GM23248 (cell line): ENCODE measurements around the gene SF3A2. TPM values are rescaled to one million over a fixed set of nuclear protein-coding genes. Genes with fewer than 3 reads are reported as not detected.

Experiments
- DNase-seq: peaks from one replicate; pipeline ENCODE4 v3.0.0-alpha.2; 2015
- H2AFZ ChIP-seq: fragments of 200-600 bp; sonication (generic); 2 replicates; pipeline ENCODE4 v1.6.1; 2016; ENCODE audit warnings: antibody characterized with exemption
- H3F3A ChIP-seq: fragments of 200-600 bp; sonication (generic); 2 replicates; pipeline ENCODE4 v1.6.1; 2016; ENCODE audit warnings: mild to moderate bottlenecking, antibody characterized with exemption, mixed run types; ENCODE audit not compliant: insufficient read depth
- H3K27ac ChIP-seq: fragments of 200-600 bp; sonication (generic); 2 replicates; pipeline ENCODE4 v1.5.1; 2016; ENCODE audit warnings: mild to moderate bottlenecking
- H3K27me3 ChIP-seq: fragments of 200-600 bp; sonication (generic); replicated peaks from 2 replicates; pipeline ENCODE4 v1.6.1; 2016; ENCODE audit warnings: mild to moderate bottlenecking; ENCODE audit not compliant: insufficient read depth
- H3K36me3 ChIP-seq: fragments of 200-600 bp; sonication (generic); 2 replicates; pipeline ENCODE4 v1.6.1; 2016; ENCODE audit warnings: low read depth, mild to moderate bottlenecking
- H3K4me1 ChIP-seq: fragments of 200-600 bp; sonication (generic); 2 replicates; pipeline ENCODE4 v1.6.1; 2016; ENCODE audit warnings: mild to moderate bottlenecking; ENCODE audit not compliant: insufficient read depth
- H3K4me2 ChIP-seq: fragments of 200-600 bp; sonication (generic); one replicate; pipeline ENCODE4 v1.6.1; 2016; ENCODE audit warnings: mild to moderate bottlenecking; ENCODE audit not compliant: unreplicated experiment
- H3K4me3 ChIP-seq: fragments of 200-600 bp; sonication (generic); 2 replicates; pipeline ENCODE4 v1.5.1; 2016; ENCODE audit warnings: mild to moderate bottlenecking
- H3K79me2 ChIP-seq: fragments of 200-600 bp; sonication (generic); 2 replicates; pipeline ENCODE4 v1.6.1; 2016; ENCODE audit warnings: mild to moderate bottlenecking; ENCODE audit not compliant: insufficient read depth
- H3K9ac ChIP-seq: fragments of 200-600 bp; sonication (generic); 2 replicates; pipeline ENCODE4 v1.6.1; 2016; ENCODE audit warnings: mild to moderate bottlenecking
- H3K9me2 ChIP-seq: fragments of 200-600 bp; sonication (generic); 2 replicates; pipeline ENCODE4 v1.6.1; 2016; ENCODE audit warnings: mixed run types, mild to moderate bottlenecking, moderate library complexity; ENCODE audit not compliant: insufficient read depth
- H3K9me3 ChIP-seq: fragments of 200-600 bp; sonication (generic); one replicate; pipeline ENCODE4 v1.6.1; 2017; ENCODE audit warnings: low read depth
- H4K20me1 ChIP-seq: fragments of 200-600 bp; sonication (generic); 2 replicates; pipeline ENCODE4 v1.6.0; 2016; ENCODE audit not compliant: insufficient read depth
- EZH2 ChIP-seq: fragments of 200-600 bp; sonication (generic); IDR thresholded peaks from 2 replicates; pipeline ENCODE4 v1.6.1; 2018; ENCODE audit warnings: antibody characterized with exemption, mild to moderate bottlenecking; ENCODE audit not compliant: insufficient read depth, poor library complexity, severe bottlenecking
- EZH2phosphoT487 ChIP-seq: fragments of 200-600 bp; sonication (generic); IDR thresholded peaks from 2 replicates; pipeline ENCODE4 v1.6.1; 2018; ENCODE audit warnings: antibody characterized with exemption, moderate library complexity, mild to moderate bottlenecking, low read depth; ENCODE audit not compliant: insufficient read depth
- WGBS, 2 experiments: methylation state at CpG; one replicate each; pipeline ENCODE4 v1.1.6; 2015 to 2017; ENCODE audit warnings: low lambda C conversion rate in 2 of 2, low coverage in 1 of 2; ENCODE audit errors: missing lambda C conversion rate in 2 of 2; 5-methylcytosine and 5-hydroxymethylcytosine counted together
- in situ Hi-C: fragments of 300-500 bp; cut with MboI; formaldehyde crosslinking; loops from 2 replicates; pipeline ENCODE4 v1.15.0; 2020
- polyA plus RNA-seq: library from polyadenylated mRNA; unstranded; fragments of >200 nt; fragmentation: Nextera tagmentation; extraction: Ambion mirVana; gene quantifications from 2 replicates; pipeline ENCODE4 v1.2.1, GENCODE V29; 2016
- total RNA-seq: library from RNA; depleted of rRNA; stranded (reverse); fragments of >200 nt; shearing (Covaris generic); gene quantifications from 2 replicates; pipeline ENCODE4 v1.2.3, GENCODE V29; 2014

SF3A2 gene
- total and polyA plus RNA-seq, 2 experiments from 2014 or later: 16.8 to 26.7 TPM

- H4K20me1 ChIP-seq: no peaks in the 10 kb centered on the region
- H3K4me2 ChIP-seq: no peak overlapping the region
- no peaks in the 10 kb centered on the region for H3K9me3 ChIP-seq
- no peaks in the 10 kb centered on the region for H3K4me1 ChIP-seq
- in situ Hi-C loops: no loop called here
- peaks cover 98% of the 10 kb centered on the region for H3K79me2 ChIP-seq
- H3F3A ChIP-seq: no peaks in the 10 kb centered on the region
- no peak overlapping the region for H2AFZ ChIP-seq
- H3K4me3 ChIP-seq: no peak overlapping the region
- no peaks in the 10 kb centered on the region for H3K27me3 ChIP-seq
- H3K9me2 ChIP-seq: no peaks in the 10 kb centered on the region
- H3K27ac ChIP-seq: no peak overlapping the region
- WGBS, 2 experiments: 71 to 78% methylated on average over 23 to 25 of the region's 25 CpGs
- no peak for TF ChIP-seq EZH2phosphoT487
- TF ChIP-seq EZH2: no peak
- H3K9ac ChIP-seq: no peak overlapping the region
- H3K36me3 ChIP-seq: 0 out of 2 replicates have a peak, but pooled peaks cover 5% of the 10 kb centered on the region
- DNase-seq: no peak
These were observed 42.0 kb upstream of the SF3A2 start for GRCh38 chr19:2194513-2195078.

DNA sequence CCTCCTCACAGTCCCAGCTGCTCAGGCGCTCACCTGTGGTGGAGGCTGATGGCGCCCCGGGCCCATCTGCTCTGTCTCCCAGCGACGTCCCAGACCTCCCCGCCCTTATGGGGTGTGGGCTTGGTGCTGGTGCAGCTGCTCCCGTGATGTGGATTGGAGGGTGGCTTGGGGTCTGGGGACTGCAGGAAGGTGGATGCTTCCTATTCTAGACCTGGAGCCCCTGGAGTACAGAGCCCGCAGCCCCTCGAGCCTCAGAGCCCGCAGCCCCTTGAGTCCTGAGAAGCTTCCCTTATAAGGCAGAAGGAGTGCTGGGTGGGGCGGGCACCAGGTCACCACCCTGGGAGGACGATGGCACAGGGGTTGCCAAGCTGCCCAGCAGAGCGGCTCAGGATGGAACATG is 41.3 kb upstream of the SF3A2 start:
- DNase-seq: no peak
- Histone ChIP-seq H2AFZ (no peak overlapping the region), H3K4me3 (no peak overlapping the region), H4K20me1 (no peaks in the 10 kb centered on the region), H3F3A (no peaks in the 10 kb centered on the region), H3K9me2 (no peaks in the 10 kb centered on the region), H3K79me2 (peaks cover 98% of the 10 kb centered on the region), H3K27ac (no peak overlapping the region), H3K4me1 (no peaks in the 10 kb centered on the region), H3K9ac (no peak overlapping the region), H3K9me3 (no peaks in the 10 kb centered on the region), H3K36me3 (0 out of 2 replicates have a peak, but pooled peaks cover 5% of the 10 kb centered on the region), H3K4me2 (no peak overlapping the region), H3K27me3 (no peaks in the 10 kb centered on the region)
- in situ Hi-C loops: no loop called here
- TF ChIP-seq EZH2phosphoT487 (no peak), EZH2 (no peak)
- WGBS, 2 experiments: 94 to 96% methylated on average over 13 of the region's 13 CpGs

- H3K36me3 ChIP-seq: 0 out of 2 replicates have a peak, but pooled peaks cover 5% of the 10 kb centered on the region
- H3K9me2 ChIP-seq: no peaks in the 10 kb centered on the region
- WGBS, 2 experiments: 98% methylated on average over 15 to 19 of the region's 19 CpGs
- H4K20me1 ChIP-seq: no peaks in the 10 kb centered on the region
- H3K4me3 ChIP-seq: no peak overlapping the region
- TF ChIP-seq EZH2phosphoT487 (no peak), EZH2 (no peak)
- H3K27ac ChIP-seq: no peak overlapping the region
- no peaks in the 10 kb centered on the region for H3K9me3 ChIP-seq
- in situ Hi-C loops: no loop called here
- H3K4me1 ChIP-seq: no peaks in the 10 kb centered on the region
- H3K4me2 ChIP-seq: no peak overlapping the region
- no peaks in the 10 kb centered on the region for H3F3A ChIP-seq
- peaks cover 96% of the 10 kb centered on the region for H3K79me2 ChIP-seq
- H2AFZ ChIP-seq: no peak overlapping the region
- no peak for DNase-seq
- no peak overlapping the region for H3K9ac ChIP-seq
- H3K27me3 ChIP-seq: no peaks in the 10 kb centered on the region
These were observed 40.7 kb upstream of the SF3A2 start for GRCh38 chr19:2195914-2196313.

DNA sequence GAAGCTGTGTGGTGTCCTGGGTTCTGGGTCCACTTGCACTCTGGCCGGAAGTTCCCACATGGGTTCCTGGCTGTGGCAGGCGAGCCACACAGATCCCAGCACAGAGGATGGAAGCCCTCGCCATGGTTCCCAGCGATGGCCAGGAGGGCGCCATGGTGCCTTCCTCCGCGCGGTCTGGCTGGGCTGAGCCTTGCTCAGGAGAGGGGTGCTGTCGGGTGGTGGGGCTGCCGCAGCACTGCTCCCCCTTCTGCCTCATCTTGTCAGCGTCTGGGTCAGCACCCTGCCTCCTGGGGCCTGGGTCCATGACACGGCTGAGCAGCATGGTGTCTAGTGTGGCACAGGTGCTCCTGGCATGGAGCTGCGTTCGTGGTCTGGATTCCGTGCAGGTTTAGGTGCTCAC is 39.4 kb upstream of the SF3A2 start:
- TF ChIP-seq EZH2phosphoT487: no peak
- no peak for TF ChIP-seq EZH2
- Histone ChIP-seq H3K79me2 (peaks cover 94% of the 10 kb centered on the region), H3F3A (no peaks in the 10 kb centered on the region), H3K4me1 (no peaks in the 10 kb centered on the region), H3K9me2 (no peaks in the 10 kb centered on the region), H2AFZ (no peak overlapping the region), H3K4me2 (no peak overlapping the region), H4K20me1 (no peaks in the 10 kb centered on the region), H3K9me3 (no peaks in the 10 kb centered on the region), H3K9ac (no peak overlapping the region), H3K27me3 (no peaks in the 10 kb centered on the region), H3K27ac (no peak overlapping the region), H3K36me3 (0 out of 2 replicates have a peak, but pooled peaks cover 4% of the 10 kb centered on the region), H3K4me3 (no peak overlapping the region)
- in situ Hi-C loops: no loop called here
- no peak for DNase-seq
- 81 to 91% methylated on average over 9 to 15 of the region's 15 CpGs for WGBS, 2 experiments

DNA sequence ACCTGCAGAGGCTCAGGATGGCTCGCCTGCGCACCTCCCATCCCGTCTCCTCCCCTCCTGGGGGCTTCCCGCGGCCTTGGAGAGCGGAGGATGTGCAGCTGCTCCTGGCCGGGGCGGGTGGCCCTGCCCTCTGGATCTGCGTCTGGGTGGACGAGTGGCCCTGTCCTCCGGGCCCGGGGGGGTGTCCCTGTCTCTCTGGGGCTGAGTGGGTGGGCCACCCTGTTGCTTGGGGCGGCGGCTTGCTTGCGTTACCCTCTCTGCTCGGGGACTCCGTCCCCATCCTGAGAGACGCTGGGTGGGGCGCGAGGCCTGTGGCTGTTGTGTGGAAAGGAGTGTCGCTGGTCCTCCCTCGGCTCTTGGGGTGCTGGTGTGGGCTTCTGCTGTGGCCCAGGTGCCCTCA is 38.3 kb upstream of the SF3A2 start:
- no peaks in the 10 kb centered on the region for H3K9me2 ChIP-seq
- peaks cover 94% of the 10 kb centered on the region for H3K79me2 ChIP-seq
- H3K4me1 ChIP-seq: no peaks in the 10 kb centered on the region
- H3K9ac ChIP-seq: no peak overlapping the region
- no peaks in the 10 kb centered on the region for H3K36me3 ChIP-seq
- no peak for TF ChIP-seq EZH2phosphoT487
- no peak overlapping the region for H2AFZ ChIP-seq
- H3K27ac ChIP-seq: no peak overlapping the region
- no peaks in the 10 kb centered on the region for H3K27me3 ChIP-seq
- no peak for DNase-seq
- no peak overlapping the region for H3K4me2 ChIP-seq
- WGBS, 2 experiments: 87 to 90% methylated on average over 11 to 20 of the region's 22 CpGs
- in situ Hi-C loops: no loop called here
- no peaks in the 10 kb centered on the region for H3F3A ChIP-seq
- H3K9me3 ChIP-seq: no peaks in the 10 kb centered on the region
- no peaks in the 10 kb centered on the region for H4K20me1 ChIP-seq
- no peak overlapping the region for H3K4me3 ChIP-seq
